Measurements from ENCODE around the gene MALAT1.
A peak's percentile ranks its signal among the peaks of the same experiment; 100 is the strongest.

Gene MALAT1

DNA sequence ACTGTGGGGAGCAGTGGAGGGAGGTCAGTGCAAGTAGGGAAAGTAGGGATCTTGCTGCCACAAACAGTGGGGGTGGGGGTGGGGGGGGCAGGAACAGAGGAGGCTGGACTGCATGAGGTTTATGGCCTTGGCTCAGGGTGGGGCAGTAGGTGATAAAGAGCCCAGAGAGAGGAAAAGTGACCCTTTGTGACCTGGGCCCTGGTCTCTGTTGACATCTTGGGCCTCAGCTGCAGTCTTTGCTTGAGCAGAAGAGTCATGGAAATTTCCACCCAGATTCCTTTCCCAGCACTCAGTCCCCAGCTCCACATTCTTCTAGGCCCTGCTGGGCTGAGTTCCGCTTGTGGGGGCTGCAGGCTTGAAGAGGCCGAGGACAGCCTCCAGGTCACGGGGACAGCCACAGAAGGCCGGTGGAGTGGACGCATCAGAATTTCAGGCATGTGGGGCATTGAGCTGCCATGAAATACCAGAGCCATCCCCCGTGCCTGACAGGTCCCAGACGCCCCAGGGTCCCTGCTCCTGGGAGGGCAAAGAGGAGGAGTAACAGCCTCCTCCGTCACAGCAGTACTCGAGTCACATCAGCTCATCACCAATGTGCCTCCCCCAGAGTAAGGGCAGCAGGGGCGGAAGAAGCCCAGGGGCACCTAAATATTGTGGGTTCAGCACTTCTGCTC is 9.7 kb upstream of the MALAT1 start:
- Mint-ChIP-seq H3K36me3 (ENCODE audit: low read depth) (no peaks in the 10 kb centered on the region), H3K4me1 (peaks cover 72% of the 10 kb centered on the region), H3K27ac (no peak overlapping the region), H3K4me3 (no peak overlapping the region), H3K9me3 (no peaks in the 10 kb centered on the region), H3K27me3 (no peaks in the 10 kb centered on the region)
- no peak for ATAC-seq
- DNase-seq: no peak

DNA sequence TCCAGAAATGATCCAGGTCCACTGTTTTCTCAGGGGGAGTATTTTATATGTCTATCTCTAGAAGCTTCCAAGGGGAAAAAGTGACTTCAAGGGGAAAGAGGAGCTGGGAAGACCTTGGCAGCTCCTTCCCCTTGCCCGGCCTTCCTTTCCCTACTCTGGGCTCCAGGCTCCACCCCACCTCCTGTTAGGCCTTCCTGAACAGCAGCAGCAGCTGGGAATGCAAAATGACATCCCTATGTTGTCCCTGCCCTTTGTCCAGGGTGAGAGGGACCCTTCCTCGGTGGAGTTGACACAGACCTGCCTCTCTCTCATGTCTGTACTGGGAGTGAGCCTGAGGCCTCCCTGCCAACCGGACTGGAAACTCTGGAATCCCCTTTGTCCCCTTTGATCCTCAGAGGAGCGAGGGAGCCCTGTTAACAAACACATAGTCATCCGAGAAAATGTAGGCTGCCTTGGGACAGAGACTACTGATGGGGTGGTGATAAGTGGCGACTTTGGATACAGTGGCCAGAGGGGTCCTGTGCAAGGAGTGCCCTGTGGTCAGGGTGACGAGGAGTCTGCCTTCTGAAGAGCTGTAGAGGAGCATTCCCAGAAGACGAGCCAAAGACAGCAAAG is 9.0 kb upstream of the MALAT1 start:
- Mint-ChIP-seq H3K27me3 (no peaks in the 10 kb centered on the region), H3K27ac (no peak overlapping the region)

DNA sequence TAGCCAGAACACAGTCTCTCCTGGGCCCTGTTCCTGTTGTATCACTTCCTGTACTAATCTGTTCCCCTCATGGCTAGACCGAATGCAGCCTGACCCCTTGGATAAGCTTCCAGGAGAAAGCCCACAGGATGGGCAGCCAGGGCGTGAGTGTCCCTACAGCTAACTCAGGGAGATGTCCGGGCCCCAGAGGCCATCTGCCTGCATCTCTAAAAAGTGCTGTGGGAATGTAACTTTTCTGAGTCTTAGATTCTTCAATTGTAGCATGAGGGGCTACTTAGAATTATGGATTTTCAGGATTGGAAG is 7.7 kb upstream of the MALAT1 start:
- no peak overlapping the region for H3K4me3 Mint-ChIP-seq
- no peak for ATAC-seq
- no peak for DNase-seq
- peaks cover 76% of the 10 kb centered on the region for H3K4me1 Mint-ChIP-seq
- no peaks in the 10 kb centered on the region for H3K9me3 Mint-ChIP-seq
- H3K27me3 Mint-ChIP-seq: no peaks in the 10 kb centered on the region
- no peak overlapping the region for H3K27ac Mint-ChIP-seq
- peaks cover 1% of the 10 kb centered on the region for H3K36me3 Mint-ChIP-seq (ENCODE audit: low read depth)

More for the DNA sequence above, 9.0 kb upstream of the MALAT1 start:
- H3K9me3 Mint-ChIP-seq: no peaks in the 10 kb centered on the region
- peaks cover 1% of the 10 kb centered on the region for H3K36me3 Mint-ChIP-seq (ENCODE audit: low read depth)
- DNase-seq (no peak), ATAC-seq (no peak)
- H3K4me1 Mint-ChIP-seq: peaks cover 75% of the 10 kb centered on the region
- no peak overlapping the region for H3K4me3 Mint-ChIP-seq

DNA sequence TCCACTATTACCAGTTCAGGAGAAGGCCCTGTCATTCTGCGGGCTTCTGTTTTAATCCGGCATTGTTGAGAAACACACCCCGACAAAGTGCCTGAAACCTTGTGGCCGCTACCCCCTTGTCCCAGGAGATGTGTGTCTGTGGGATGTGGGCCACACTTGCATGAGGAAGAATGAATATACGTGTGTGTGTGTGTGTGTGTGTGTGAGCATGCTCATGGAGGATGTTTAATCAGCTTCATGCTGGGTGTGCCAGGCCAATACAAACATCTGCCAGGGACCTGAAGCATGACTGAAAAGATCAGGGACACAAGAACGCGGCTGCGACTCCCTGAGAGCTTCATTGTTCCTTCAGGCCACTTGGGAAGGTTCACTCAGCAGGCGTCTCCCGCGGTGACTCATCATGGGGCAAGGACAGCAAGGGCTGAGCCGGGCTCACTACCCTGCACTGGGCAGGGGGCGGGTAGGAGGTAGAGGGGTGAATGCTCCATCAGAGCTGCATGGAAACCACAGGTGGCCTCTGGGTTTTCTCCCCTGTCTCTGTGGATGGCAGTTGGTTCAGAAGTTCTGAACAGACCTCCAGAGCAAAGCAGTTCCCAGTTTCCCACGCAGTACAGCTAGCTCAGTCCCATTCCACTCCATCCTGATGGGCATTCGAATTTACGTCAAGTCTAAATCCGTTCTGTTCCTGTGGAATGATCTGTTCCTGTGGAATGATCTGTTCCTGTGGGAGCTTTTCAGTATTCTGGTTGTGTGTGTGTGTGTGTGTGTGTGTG is 7.0 kb upstream of the MALAT1 start:
- H3K27ac Mint-ChIP-seq: peak overlapping the region; percentile 93
- H3K4me1 Mint-ChIP-seq: peaks cover 82% of the 10 kb centered on the region
- H3K9me3 Mint-ChIP-seq: no peaks in the 10 kb centered on the region
- H3K4me3 Mint-ChIP-seq: peak overlapping the region; percentile 25
- DNase-seq (no peak), ATAC-seq (no peak)
- peaks cover 1% of the 10 kb centered on the region for H3K36me3 Mint-ChIP-seq (ENCODE audit: low read depth)
- H3K27me3 Mint-ChIP-seq: no peaks in the 10 kb centered on the region

DNA sequence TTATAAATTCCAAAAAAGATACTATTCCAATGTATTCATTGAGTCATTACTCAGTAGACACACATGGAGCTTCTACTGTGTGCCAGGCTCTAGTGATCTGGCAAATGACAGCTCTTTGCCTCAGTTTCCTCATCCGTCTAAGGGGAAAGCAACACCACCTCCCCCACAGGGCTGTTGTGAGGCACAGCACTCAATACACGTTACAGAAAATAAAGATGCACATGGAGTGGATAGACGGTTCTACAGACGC is 6.5 kb upstream of the MALAT1 start:
- ATAC-seq (no peak), DNase-seq (no peak)
- Mint-ChIP-seq H3K27me3 (no peaks in the 10 kb centered on the region), H3K4me1 (peaks cover 82% of the 10 kb centered on the region), H3K36me3 (ENCODE audit: low read depth) (peaks cover 1% of the 10 kb centered on the region), H3K9me3 (no peaks in the 10 kb centered on the region), H3K4me3 (peak overlapping the region; percentile 25), H3K27ac (peak overlapping the region; percentile 93)

DNA sequence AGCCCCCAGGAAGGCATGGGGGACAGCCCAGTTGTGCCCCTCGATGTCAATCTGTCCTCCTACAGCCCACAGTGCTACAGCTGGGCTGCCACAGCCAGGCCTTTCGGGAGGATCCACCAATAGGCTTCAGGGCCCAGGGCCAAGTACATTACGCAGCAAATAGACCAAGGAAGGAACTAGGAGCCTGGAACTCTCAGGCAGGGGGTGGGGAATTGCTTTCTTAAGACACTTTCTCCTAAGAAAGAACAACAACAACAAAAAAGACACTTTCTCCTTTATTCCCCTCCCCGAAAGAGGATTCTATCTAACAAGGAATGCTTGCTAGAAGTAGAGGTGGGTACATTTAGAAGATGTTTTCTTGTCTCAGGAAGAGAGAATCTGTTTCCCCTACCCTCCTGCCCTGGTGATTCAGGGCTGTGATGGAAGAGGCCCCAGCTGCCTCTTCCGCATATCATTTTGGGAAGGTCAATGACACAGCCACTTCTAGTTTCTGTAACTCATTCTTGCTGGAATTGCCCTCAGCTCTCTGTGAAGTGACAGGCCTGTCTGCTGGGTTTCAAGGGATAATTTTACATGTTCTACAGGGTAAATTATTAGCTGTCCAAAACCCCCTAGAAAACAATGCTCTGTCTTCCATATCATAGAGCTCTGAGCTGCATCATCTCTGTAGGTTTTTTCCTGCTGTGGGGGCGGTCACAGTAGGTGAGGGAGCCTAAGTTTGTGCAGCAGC is 6.0 kb upstream of the MALAT1 start:
- no peak for DNase-seq

DNA sequence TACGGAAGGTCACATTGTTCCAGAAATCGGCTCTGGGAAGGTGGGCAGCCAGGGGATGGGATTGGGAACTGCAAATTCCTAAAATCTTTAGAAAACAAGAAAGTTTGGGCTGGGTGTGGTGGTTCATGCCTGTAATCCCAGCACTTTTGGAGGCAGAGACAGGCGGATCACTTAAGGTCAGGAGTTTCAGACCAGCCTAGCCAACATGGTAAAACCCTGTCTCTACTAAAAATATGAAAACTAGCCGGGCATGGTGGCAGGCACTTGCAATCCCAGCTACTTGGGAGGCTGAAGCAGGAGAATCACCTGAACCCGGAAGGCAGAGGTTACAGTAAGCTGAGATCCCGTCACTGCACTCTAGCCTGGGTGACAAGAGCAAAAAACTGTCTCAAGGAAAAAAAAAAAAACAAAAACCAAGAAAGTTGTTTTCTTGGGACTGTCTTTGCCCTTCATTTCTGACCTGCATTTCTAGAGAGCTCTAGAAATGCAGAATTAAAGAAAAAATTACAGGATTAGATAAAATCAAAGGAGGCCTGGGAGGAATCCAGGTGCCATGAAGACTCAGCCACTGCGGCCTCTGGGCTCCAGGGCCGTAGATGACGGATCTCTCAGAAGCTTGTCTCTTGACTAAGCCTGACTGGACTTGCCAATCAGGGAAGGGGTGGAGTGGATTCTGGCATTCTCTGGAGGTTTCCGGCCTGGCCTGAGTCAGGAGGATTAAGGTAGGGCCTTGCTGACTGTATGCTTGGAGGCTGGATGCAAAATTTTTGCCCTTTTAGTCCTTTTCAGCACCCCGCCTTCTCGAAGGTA is 5.3 kb upstream of the MALAT1 start:
- no peak for ATAC-seq
- H3K36me3 Mint-ChIP-seq (ENCODE audit: low read depth): peaks cover 1% of the 10 kb centered on the region
- no peaks in the 10 kb centered on the region for H3K9me3 Mint-ChIP-seq
- H3K4me3 Mint-ChIP-seq: peak overlapping the region; percentile 62
- DNase-seq: no peak
- H3K27ac Mint-ChIP-seq: peak overlapping the region; percentile 93
- H3K27me3 Mint-ChIP-seq: no peaks in the 10 kb centered on the region
- H3K4me1 Mint-ChIP-seq: peaks cover 69% of the 10 kb centered on the region

More for the DNA sequence above, 6.0 kb upstream of the MALAT1 start:
- H3K9me3 Mint-ChIP-seq: no peaks in the 10 kb centered on the region
- peak; percentile 45 for ATAC-seq
- peaks cover 1% of the 10 kb centered on the region for H3K36me3 Mint-ChIP-seq (ENCODE audit: low read depth)
- H3K27me3 Mint-ChIP-seq: no peaks in the 10 kb centered on the region
- H3K27ac Mint-ChIP-seq: peak overlapping the region; percentile 93
- H3K4me3 Mint-ChIP-seq: peak overlapping the region; percentile 62
- H3K4me1 Mint-ChIP-seq: peaks cover 77% of the 10 kb centered on the region

DNA sequence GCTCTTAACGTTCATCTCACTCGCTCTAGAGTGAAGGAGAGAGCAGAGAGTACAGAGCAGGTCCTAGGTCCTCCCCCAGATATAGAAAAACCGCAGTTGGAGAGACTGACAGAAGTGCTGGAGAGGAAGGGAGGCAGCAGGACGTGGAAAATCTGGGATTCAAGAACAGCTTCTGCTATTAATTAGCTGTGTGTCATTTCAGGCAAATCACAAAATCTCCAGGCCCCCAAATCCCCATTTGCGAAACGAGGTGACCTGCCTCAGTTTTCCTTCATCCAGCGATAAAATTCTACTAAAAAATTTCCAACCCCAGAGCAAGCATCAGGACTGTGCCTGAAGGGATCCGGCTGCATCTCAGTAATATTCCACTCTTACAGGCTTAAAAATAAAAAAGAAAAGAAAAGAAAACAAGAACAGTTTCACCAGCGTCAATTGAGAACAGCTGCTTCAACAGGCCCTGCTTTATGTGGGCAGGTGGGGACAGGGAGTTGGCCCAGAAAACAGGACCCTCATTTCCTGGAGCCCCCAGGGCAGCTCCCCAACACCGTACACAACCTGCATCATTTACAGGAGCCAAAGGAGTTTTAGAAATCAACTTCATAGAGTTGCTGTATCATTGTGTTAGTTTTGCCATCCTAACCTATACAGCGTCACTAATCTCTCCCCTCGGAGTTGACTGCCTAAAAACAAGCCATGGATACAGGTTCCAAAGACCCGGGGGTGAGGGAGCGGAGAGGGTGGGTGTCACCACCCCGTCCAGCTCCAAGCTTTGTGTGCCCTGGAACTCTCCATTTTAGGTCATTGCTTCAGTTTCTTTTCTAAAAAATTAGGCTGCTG is 2.3 kb upstream of the MALAT1 start:
- Mint-ChIP-seq H3K4me3 (no peak overlapping the region), H3K9me3 (no peaks in the 10 kb centered on the region), H3K27ac (no peak overlapping the region), H3K36me3 (ENCODE audit: low read depth) (peaks cover 1% of the 10 kb centered on the region), H3K4me1 (peaks cover 53% of the 10 kb centered on the region), H3K27me3 (no peaks in the 10 kb centered on the region)
- no peak for ATAC-seq
- DNase-seq: no peak

DNA sequence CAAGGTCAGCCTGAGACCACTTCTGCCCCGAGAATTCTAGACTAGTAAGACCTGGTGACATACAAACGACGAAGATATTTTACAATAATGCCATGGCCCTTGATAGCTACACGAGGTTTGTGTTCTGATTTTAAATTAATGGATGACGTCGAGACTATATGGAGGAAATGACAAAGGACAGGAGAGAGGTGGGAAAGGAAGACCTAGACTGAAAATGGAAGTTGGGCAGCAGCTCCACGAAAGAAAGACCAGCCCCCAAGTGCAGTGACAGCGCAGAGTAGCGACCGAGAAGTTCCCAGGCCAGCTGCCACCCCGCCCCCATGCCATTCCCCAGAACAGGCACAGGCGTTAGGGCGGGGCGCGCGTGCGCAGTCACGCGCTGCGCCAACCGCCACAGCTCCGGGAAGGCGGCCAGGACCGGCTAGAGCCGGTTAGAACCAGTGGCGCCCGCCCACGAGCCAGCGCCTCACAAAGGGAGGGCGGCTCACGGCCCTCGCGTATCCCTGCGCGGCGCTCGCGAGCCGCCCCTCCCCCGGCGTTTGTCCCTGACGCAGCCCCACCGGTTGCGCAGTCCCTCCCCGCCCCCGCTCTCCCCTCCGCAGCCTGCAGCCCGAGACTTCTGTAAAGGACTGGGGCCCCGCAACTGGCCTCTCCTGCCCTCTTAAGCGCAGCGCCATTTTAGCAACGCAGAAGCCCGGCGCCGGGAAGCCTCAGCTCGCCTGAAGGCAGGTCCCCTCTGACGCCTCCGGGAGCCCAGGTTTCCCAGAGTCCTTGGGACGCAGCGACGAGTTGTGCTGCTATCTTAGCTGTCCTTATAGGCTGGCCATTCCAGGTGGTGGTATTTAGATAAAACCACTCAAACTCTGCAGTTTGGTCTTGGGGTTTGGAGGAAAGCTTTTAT is 1.5 kb upstream of the MALAT1 start:
- peaks cover 1% of the 10 kb centered on the region for H3K36me3 Mint-ChIP-seq (ENCODE audit: low read depth)
- H3K27ac Mint-ChIP-seq: no peak overlapping the region
- ATAC-seq (peak; percentile 78), DNase-seq (peak; percentile 99)
- H3K9me3 Mint-ChIP-seq: no peaks in the 10 kb centered on the region
- H3K4me1 Mint-ChIP-seq: peaks cover 45% of the 10 kb centered on the region
- H3K27me3 Mint-ChIP-seq: no peaks in the 10 kb centered on the region
- no peak overlapping the region for H3K4me3 Mint-ChIP-seq

DNA sequence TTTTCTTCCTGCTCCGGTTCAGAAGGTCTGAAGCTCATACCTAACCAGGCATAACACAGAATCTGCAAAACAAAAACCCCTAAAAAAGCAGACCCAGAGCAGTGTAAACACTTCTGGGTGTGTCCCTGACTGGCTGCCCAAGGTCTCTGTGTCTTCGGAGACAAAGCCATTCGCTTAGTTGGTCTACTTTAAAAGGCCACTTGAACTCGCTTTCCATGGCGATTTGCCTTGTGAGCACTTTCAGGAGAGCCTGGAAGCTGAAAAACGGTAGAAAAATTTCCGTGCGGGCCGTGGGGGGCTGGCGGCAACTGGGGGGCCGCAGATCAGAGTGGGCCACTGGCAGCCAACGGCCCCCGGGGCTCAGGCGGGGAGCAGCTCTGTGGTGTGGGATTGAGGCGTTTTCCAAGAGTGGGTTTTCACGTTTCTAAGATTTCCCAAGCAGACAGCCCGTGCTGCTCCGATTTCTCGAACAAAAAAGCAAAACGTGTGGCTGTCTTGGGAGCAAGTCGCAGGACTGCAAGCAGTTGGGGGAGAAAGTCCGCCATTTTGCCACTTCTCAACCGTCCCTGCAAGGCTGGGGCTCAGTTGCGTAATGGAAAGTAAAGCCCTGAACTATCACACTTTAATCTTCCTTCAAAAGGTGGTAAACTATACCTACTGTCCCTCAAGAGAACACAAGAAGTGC is 661 bp upstream of the MALAT1 start:
- Mint-ChIP-seq H3K9me3 (no peaks in the 10 kb centered on the region), H3K4me3 (no peak overlapping the region), H3K36me3 (ENCODE audit: low read depth) (peaks cover 1% of the 10 kb centered on the region), H3K4me1 (peaks cover 41% of the 10 kb centered on the region), H3K27ac (no peak overlapping the region), H3K27me3 (no peaks in the 10 kb centered on the region)
- no peak for ATAC-seq
- DNase-seq: peak; percentile 67

DNA sequence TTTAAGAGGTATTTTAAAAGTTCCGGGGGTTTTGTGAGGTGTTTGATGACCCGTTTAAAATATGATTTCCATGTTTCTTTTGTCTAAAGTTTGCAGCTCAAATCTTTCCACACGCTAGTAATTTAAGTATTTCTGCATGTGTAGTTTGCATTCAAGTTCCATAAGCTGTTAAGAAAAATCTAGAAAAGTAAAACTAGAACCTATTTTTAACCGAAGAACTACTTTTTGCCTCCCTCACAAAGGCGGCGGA is 193 bp upstream of the MALAT1 start:
- no peak overlapping the region for H3K4me3 Mint-ChIP-seq
- H3K4me1 Mint-ChIP-seq: peaks cover 39% of the 10 kb centered on the region
- no peaks in the 10 kb centered on the region for H3K9me3 Mint-ChIP-seq
- no peak for DNase-seq
- H3K27ac Mint-ChIP-seq: no peak overlapping the region
- H3K36me3 Mint-ChIP-seq (ENCODE audit: low read depth): peaks cover 1% of the 10 kb centered on the region
- ATAC-seq: no peak
- no peaks in the 10 kb centered on the region for H3K27me3 Mint-ChIP-seq

DNA sequence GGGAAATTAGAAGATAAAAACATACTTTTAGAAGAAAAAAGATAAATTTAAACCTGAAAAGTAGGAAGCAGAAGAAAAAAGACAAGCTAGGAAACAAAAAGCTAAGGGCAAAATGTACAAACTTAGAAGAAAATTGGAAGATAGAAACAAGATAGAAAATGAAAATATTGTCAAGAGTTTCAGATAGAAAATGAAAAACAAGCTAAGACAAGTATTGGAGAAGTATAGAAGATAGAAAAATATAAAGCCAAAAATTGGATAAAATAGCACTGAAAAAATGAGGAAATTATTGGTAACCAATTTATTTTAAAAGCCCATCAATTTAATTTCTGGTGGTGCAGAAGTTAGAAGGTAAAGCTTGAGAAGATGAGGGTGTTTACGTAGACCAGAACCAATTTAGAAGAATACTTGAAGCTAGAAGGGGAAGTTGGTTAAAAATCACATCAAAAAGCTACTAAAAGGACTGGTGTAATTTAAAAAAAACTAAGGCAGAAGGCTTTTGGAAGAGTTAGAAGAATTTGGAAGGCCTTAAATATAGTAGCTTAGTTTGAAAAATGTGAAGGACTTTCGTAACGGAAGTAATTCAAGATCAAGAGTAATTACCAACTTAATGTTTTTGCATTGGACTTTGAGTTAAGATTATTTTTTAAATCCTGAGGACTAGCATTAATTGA is 1.0 kb downstream of the MALAT1 start:
- Mint-ChIP-seq H3K4me1 (peaks cover 37% of the 10 kb centered on the region), H3K27me3 (no peaks in the 10 kb centered on the region), H3K27ac (no peak overlapping the region), H3K9me3 (no peaks in the 10 kb centered on the region), H3K4me3 (no peak overlapping the region), H3K36me3 (ENCODE audit: low read depth) (no peaks in the 10 kb centered on the region)
- DNase-seq (no peak), ATAC-seq (no peak)

All from activated naive CD8-positive, alpha-beta T cell treated with anti-CD3 and anti-CD28 coated beads, Interleukin-2, amount 50 U/mL, for 24 hours (primary cell).